GM12875 (cell line): ENCODE data around the gene GTPBP10.
"Not testable (repeated sequence)": the region's sequence is repeated elsewhere in the genome, so short reads cannot be mapped to it uniquely, and the experiment has no call there.

Experiments
- H3K4me3 ChIP-seq: one replicate; pipeline ENCODE4 v1.5.1; 2011; ENCODE audit warnings: low read depth, low read length, control low read depth
- TF ChIP-seq, protein P1 (sequence below): IDR thresholded peaks from 2 replicates; pipeline ENCODE4 v1.5.1; 2011; ENCODE audit warnings: low read depth, mild to moderate bottlenecking, control low read depth, inconsistent platforms, low read length, moderate library complexity, borderline replicate concordance; ENCODE audit not compliant: insufficient read depth

Gene GTPBP10

DNA sequence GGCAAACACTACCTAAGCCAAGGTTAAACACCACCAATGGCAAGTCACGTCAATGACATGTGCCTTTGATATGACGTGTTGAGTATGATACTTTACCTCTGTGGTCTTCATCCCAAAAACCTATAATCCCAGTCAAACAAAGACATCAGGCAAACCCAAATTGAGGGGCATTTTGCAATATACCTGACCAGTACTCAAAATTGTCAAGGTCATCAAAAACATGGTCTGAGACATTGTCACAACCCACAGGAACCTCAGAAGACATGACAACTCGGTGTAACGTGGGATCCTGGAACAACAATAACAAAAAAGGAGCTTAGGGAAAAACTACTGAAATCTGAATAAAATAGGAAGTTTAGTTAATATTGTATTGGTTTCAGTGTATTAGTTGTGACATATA is 32.6 kb upstream of the GTPBP10 start:
- H3K4me3 ChIP-seq, result no peak overlapping the region
- TF ChIP-seq, protein P1, sequence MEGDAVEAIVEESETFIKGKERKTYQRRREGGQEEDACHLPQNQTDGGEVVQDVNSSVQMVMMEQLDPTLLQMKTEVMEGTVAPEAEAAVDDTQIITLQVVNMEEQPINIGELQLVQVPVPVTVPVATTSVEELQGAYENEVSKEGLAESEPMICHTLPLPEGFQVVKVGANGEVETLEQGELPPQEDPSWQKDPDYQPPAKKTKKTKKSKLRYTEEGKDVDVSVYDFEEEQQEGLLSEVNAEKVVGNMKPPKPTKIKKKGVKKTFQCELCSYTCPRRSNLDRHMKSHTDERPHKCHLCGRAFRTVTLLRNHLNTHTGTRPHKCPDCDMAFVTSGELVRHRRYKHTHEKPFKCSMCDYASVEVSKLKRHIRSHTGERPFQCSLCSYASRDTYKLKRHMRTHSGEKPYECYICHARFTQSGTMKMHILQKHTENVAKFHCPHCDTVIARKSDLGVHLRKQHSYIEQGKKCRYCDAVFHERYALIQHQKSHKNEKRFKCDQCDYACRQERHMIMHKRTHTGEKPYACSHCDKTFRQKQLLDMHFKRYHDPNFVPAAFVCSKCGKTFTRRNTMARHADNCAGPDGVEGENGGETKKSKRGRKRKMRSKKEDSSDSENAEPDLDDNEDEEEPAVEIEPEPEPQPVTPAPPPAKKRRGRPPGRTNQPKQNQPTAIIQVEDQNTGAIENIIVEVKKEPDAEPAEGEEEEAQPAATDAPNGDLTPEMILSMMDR, result no peak

DNA sequence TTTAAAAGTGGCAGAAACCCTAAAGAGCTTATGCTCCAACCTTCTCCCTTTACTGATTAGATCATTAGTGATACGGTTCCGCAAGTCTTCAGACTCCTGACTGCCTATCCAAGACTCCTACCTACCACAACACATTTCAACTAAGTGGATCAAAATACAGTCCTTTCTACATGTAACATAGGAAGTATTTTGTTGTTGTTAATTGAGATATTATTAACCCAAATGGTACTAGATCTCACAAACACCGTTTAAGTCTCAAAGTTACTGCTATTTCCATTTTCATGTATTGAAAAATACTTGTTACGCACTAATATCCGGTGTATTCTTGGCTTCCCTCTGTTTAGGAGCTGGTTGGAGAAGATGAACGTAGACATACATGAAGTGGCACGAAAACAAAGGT is 26.5 kb upstream of the GTPBP10 start:
- TF ChIP-seq, protein P1, result no peak
- no peak overlapping the region for H3K4me3 ChIP-seq

DNA sequence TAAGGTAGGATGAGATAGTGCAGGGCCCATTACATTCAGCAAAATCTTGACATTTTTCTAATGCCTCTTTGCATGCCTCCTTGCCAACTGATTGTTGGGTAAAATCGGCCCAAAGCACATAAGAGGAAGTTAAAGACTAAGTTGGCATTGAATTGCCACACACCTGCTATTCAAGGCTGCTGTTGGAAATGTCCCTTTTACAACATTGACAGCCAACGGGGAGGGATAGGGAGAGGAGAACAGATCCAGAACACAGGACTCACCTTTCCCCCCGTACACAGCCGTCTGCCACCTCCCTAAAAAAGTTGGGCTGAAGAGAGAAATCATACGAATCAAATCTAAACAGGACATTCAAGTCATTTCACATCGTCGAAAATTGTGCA is 26.1 kb upstream of the GTPBP10 start:
- TF ChIP-seq, protein P1, result no peak
- no peak overlapping the region for H3K4me3 ChIP-seq

DNA sequence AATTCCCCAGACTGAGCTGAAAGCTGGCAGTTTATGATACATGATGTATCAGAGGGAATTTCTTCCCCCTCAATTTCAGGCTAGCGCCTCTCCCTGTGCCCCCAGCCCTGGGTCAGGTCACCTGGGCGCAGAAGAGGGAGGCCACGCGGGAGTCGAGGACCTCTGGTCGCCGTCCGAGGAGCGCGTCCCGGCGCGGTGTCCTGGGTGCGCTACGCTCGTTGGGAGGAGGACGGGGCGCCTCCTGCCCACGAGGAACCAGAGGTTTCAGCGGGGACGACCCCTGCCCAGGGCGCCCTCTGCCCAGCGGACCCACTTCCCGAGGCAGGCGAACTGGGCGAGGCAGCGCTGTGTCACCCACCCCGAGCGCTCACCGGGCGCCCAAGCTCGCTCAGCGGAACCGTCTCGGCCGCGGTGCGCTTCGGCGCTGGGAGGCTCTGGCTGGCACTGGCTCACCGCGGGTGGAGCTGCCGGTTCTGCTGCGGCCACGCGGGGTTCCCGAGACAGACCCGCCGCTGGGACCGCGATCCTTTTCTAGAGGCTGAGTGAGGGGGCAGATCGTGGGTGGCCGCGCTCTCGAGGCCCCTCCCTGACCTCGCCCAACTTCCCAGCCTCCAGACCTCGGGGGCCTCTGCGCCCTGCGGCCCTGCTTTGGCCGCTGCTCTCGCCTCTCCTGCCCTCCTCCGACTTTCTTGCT is 25.6 kb upstream of the GTPBP10 start, which contains the start of gene FAM237B:
FAM237B (minus strand) TSS at position 504 of the 694 bp plus-strand sequence. CDS start 1,556 bp downstream, outside the sequence.
- TF ChIP-seq, protein P1, result no peak

DNA sequence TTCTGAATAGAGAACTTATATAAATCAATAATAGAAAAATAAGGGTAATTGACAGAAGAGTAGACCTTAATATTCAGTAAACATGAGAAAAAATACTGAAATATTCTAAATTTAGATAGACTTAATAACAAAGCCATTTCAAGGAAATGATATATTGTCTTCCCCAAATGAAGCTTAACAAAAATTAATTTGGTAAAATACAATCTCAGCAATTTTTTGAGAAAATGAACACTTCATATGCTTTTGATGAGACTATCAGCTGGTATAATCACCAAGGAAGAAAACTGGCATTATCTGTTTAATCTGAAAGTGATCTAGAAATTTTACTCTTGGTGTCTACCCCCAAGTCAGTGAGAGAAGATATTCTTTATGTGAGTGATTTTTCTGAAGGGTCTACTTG is 23.7 kb upstream of the GTPBP10 start:
- TF ChIP-seq, protein P1, result no peak

More for the DNA sequence above, 25.6 kb upstream of the GTPBP10 start, which contains the start of gene FAM237B:
- H3K4me3 ChIP-seq, result no peak within 1 kb of the TSS

DNA sequence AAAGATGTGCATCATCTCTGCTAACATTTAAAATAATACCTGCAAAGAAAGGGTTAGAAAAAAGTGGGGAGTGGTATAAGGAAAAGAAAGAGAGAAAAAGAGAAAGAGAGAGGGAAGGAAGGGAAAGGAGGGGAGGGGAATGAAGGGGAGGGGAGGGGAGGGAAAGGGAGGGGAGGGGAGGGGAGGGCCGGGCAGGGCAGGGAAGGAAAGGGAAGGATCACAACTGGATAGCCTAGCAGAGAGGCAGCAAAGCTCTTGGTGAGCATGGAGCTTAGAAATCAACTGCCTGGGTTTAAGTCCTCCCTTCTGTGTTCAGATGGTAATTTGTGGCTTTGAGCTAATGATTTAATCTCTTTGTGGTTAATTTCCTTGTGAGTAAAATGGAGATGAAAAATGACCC is 20.0 kb upstream of the GTPBP10 start:
- no peak overlapping the region for H3K4me3 ChIP-seq
- TF ChIP-seq, protein P1, result no peak

More for the DNA sequence above, 23.7 kb upstream of the GTPBP10 start:
- H3K4me3 ChIP-seq, result no peak overlapping the region

DNA sequence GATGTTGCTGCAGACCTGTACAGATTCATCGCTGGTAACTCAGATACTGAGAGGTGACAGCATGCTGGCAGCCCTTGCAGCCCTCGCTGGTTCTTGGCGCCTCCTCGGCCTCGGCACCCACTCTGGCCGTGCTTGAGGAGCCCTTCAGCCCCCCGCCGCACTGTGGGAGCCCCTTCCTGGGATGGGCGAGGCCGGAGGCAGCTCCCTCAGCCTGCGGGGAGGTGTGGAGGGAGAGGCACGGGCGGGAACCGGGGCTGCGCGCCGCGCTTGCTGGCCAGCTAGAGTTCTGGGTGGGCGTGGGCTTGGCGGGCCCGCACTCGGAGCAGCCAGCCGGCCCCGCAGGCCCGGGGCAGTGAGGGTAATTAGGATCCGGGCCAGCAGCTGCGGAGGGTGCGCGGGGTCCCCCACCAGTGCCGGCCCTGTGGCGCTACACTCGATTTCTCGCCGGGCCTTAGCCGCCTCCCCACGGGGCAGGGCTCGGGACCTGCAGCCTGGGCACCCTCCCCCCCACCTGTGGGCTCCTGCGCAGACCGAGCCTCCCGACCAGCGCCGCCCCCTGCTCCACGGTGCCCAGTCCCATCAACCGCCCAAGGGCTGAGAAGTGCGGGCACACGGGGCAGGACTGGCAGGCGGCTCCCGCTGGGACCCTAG is 12.2 kb upstream of the GTPBP10 start:
- H3K4me3 ChIP-seq, result no peak overlapping the region

DNA sequence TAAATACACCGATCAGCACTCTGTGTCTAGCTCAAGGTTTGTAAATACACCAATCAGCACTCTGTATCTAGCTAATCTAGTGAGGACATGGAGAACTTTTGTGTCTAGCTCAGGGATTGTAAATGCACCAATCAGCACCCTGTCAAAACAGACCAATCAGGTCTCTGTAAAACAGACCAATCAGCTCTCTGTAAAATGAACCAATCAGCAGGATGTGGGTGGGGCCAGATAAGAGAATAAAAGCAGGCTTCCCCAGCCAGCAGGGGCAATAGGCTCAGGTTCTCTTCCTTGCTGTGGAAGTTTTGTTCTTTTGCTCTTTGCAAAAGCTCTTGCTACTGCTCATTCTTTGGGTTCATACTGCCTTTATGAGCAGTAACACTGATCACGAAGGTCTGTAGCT is 11.6 kb upstream of the GTPBP10 start:
- H3K4me3 ChIP-seq, result not testable (repeated sequence)

More for the DNA sequence above, 12.2 kb upstream of the GTPBP10 start:
- TF ChIP-seq, protein P1, result no peak
